ENCODE results near the gene CCDC3.

Gene CCDC3

GRCh38 chr10:12907656-12908055 is 93.9 kb downstream of the CCDC3 start:
- ATAC-seq (no peak), DNase-seq (ENCODE audit: low spot score in 2 of 2) (no peak)
- H3K4me1 Mint-ChIP-seq, result no peaks in the 10 kb centered on the region
- H3K27ac Mint-ChIP-seq, result no peak overlapping the region
- H3K4me3 Mint-ChIP-seq, result no peak overlapping the region
- H3K36me3 Mint-ChIP-seq, result no peaks in the 10 kb centered on the region
- peaks cover 8% of the 10 kb centered on the region for H3K9me3 Mint-ChIP-seq

- no peak overlapping the region for H3K4me3 Mint-ChIP-seq
- no peaks in the 10 kb centered on the region for H3K36me3 Mint-ChIP-seq
- no peak overlapping the region for H3K27ac Mint-ChIP-seq
- ATAC-seq (no peak), DNase-seq (ENCODE audit: low spot score in 2 of 2) (no peak)
- no peaks in the 10 kb centered on the region for H3K9me3 Mint-ChIP-seq
- H3K4me1 Mint-ChIP-seq, result peaks cover 9% of the 10 kb centered on the region
Observed at GRCh38 chr10:12906051-12906541, 95.4 kb downstream of the CCDC3 start.

GRCh38 chr10:12905067-12905466 is 96.4 kb downstream of the CCDC3 start:
- ATAC-seq (no peak), DNase-seq (ENCODE audit: low spot score in 2 of 2) (no peak)
- no peak overlapping the region for H3K27ac Mint-ChIP-seq
- peaks cover 9% of the 10 kb centered on the region for H3K4me1 Mint-ChIP-seq
- H3K36me3 Mint-ChIP-seq, result no peaks in the 10 kb centered on the region
- H3K4me3 Mint-ChIP-seq, result no peak overlapping the region
- H3K9me3 Mint-ChIP-seq, result no peaks in the 10 kb centered on the region

- no peaks in the 10 kb centered on the region for H3K9me3 Mint-ChIP-seq
- H3K27ac Mint-ChIP-seq, result no peak overlapping the region
- H3K4me1 Mint-ChIP-seq, result peaks cover 9% of the 10 kb centered on the region
- no peak for DNase-seq (ENCODE audit: low spot score in 2 of 2)
- H3K4me3 Mint-ChIP-seq, result no peak overlapping the region
- no peak for ATAC-seq
- no peaks in the 10 kb centered on the region for H3K36me3 Mint-ChIP-seq
Observed at GRCh38 chr10:12902851-12903358, 98.6 kb downstream of the CCDC3 start.

GRCh38 chr10:12902135-12902572 is 99.4 kb downstream of the CCDC3 start:
- peak; percentile 50 to 69 for DNase-seq (ENCODE audit: low spot score in 2 of 2)
- Mint-ChIP-seq H3K9me3 (no peaks in the 10 kb centered on the region), H3K27ac (no peak overlapping the region), H3K36me3 (no peaks in the 10 kb centered on the region), H3K4me3 (no peak overlapping the region), H3K4me1 (peaks cover 9% of the 10 kb centered on the region)
- peak; percentile 46 for ATAC-seq

- ATAC-seq (no peak), DNase-seq (ENCODE audit: low spot score in 2 of 2) (no peak)
- peaks cover under 1% of the 10 kb centered on the region for H3K9me3 Mint-ChIP-seq
- H3K36me3 Mint-ChIP-seq, result no peaks in the 10 kb centered on the region
- H3K4me3 Mint-ChIP-seq, result no peak overlapping the region
- H3K4me1 Mint-ChIP-seq, result peaks cover 9% of the 10 kb centered on the region
- no peak overlapping the region for H3K27ac Mint-ChIP-seq
Observed at GRCh38 chr10:12899546-12899945, 102.0 kb downstream of the CCDC3 start.

GRCh38 chr10:12898271-12898670 is 103.2 kb downstream of the CCDC3 start:
- peaks cover 6% of the 10 kb centered on the region for H3K9me3 Mint-ChIP-seq
- H3K4me1 Mint-ChIP-seq, result peaks cover 9% of the 10 kb centered on the region
- ATAC-seq, result no peak
- H3K36me3 Mint-ChIP-seq, result no peaks in the 10 kb centered on the region
- H3K27ac Mint-ChIP-seq, result no peak overlapping the region
- no peak overlapping the region for H3K4me3 Mint-ChIP-seq
- no peak for DNase-seq (ENCODE audit: low spot score in 2 of 2)

- peaks cover 11% of the 10 kb centered on the region for H3K9me3 Mint-ChIP-seq
- H3K4me1 Mint-ChIP-seq, result peaks cover 6% of the 10 kb centered on the region
- no peak overlapping the region for H3K4me3 Mint-ChIP-seq
- DNase-seq (ENCODE audit: low spot score in 2 of 2) (no peak), ATAC-seq (no peak)
- no peaks in the 10 kb centered on the region for H3K36me3 Mint-ChIP-seq
- no peak overlapping the region for H3K27ac Mint-ChIP-seq
Observed at GRCh38 chr10:12897278-12897677, 104.2 kb downstream of the CCDC3 start.

GRCh38 chr10:12896251-12896650 is 105.3 kb downstream of the CCDC3 start:
- H3K4me3 Mint-ChIP-seq, result no peak overlapping the region
- ATAC-seq (no peak), DNase-seq (ENCODE audit: low spot score in 2 of 2) (no peak)

GRCh38 chr10:12892924-12893323 is 108.6 kb downstream of the CCDC3 start:
- H3K4me3 Mint-ChIP-seq, result no peak overlapping the region
- no peaks in the 10 kb centered on the region for H3K4me1 Mint-ChIP-seq
- no peak overlapping the region for H3K27ac Mint-ChIP-seq
- peaks cover 11% of the 10 kb centered on the region for H3K9me3 Mint-ChIP-seq
- DNase-seq (ENCODE audit: low spot score in 2 of 2) (no peak), ATAC-seq (no peak)
- H3K36me3 Mint-ChIP-seq, result no peaks in the 10 kb centered on the region

More at GRCh38 chr10:12896251-12896650, 105.3 kb downstream of the CCDC3 start:
- no peaks in the 10 kb centered on the region for H3K36me3 Mint-ChIP-seq
- H3K27ac Mint-ChIP-seq, result no peak overlapping the region
- no peaks in the 10 kb centered on the region for H3K4me1 Mint-ChIP-seq
- H3K9me3 Mint-ChIP-seq, result peaks cover 11% of the 10 kb centered on the region

GRCh38 chr10:12890958-12891357 is 110.6 kb downstream of the CCDC3 start:
- Mint-ChIP-seq H3K4me1 (no peaks in the 10 kb centered on the region), H3K27ac (no peak overlapping the region), H3K36me3 (no peaks in the 10 kb centered on the region), H3K9me3 (peaks cover 11% of the 10 kb centered on the region), H3K4me3 (no peak overlapping the region)
- DNase-seq (ENCODE audit: low spot score in 2 of 2) (no peak), ATAC-seq (no peak)

GRCh38 chr10:12888470-12888869 is 113.0 kb downstream of the CCDC3 start:
- Mint-ChIP-seq H3K27ac (no peak overlapping the region), H3K4me1 (no peaks in the 10 kb centered on the region), H3K9me3 (peaks cover 10% of the 10 kb centered on the region), H3K4me3 (no peak overlapping the region), H3K36me3 (no peaks in the 10 kb centered on the region)
- ATAC-seq (no peak), DNase-seq (ENCODE audit: low spot score in 2 of 2) (no peak)

GRCh38 chr10:12887780-12888179 is 113.7 kb downstream of the CCDC3 start:
- H3K4me3 Mint-ChIP-seq, result no peak overlapping the region
- H3K9me3 Mint-ChIP-seq, result peaks cover 4% of the 10 kb centered on the region
- no peaks in the 10 kb centered on the region for H3K36me3 Mint-ChIP-seq
- ATAC-seq (no peak), DNase-seq (ENCODE audit: low spot score in 2 of 2) (no peak)
- no peaks in the 10 kb centered on the region for H3K4me1 Mint-ChIP-seq
- H3K27ac Mint-ChIP-seq, result no peak overlapping the region

- DNase-seq (ENCODE audit: low spot score in 2 of 2) (no peak), ATAC-seq (no peak)
- Mint-ChIP-seq H3K27ac (no peak overlapping the region), H3K9me3 (peaks cover 4% of the 10 kb centered on the region), H3K4me1 (no peaks in the 10 kb centered on the region), H3K4me3 (no peak overlapping the region), H3K36me3 (no peaks in the 10 kb centered on the region)
Observed at GRCh38 chr10:12884851-12885250, 116.7 kb downstream of the CCDC3 start.

GRCh38 chr10:12880423-12880822 is 121.1 kb downstream of the CCDC3 start:
- no peak overlapping the region for H3K4me3 Mint-ChIP-seq
- H3K27ac Mint-ChIP-seq, result no peak overlapping the region
- H3K4me1 Mint-ChIP-seq, result no peaks in the 10 kb centered on the region
- no peaks in the 10 kb centered on the region for H3K36me3 Mint-ChIP-seq
- peaks cover 4% of the 10 kb centered on the region for H3K9me3 Mint-ChIP-seq
- DNase-seq (ENCODE audit: low spot score in 2 of 2), result no peak
- no peak for ATAC-seq

GRCh38 chr10:12877150-12877549 is 124.4 kb downstream of the CCDC3 start:
- Mint-ChIP-seq H3K27ac (no peak overlapping the region), H3K9me3 (no peaks in the 10 kb centered on the region), H3K4me3 (no peak overlapping the region), H3K36me3 (no peaks in the 10 kb centered on the region), H3K4me1 (no peaks in the 10 kb centered on the region)
- DNase-seq (ENCODE audit: low spot score in 2 of 2) (no peak), ATAC-seq (no peak)

- Mint-ChIP-seq H3K36me3 (no peaks in the 10 kb centered on the region), H3K4me1 (no peaks in the 10 kb centered on the region), H3K27ac (no peak overlapping the region), H3K4me3 (no peak overlapping the region), H3K9me3 (no peaks in the 10 kb centered on the region)
- ATAC-seq (no peak), DNase-seq (ENCODE audit: low spot score in 2 of 2) (no peak)
Observed at GRCh38 chr10:12876266-12876665, 125.2 kb downstream of the CCDC3 start.

Data from stimulated activated effector memory CD8-positive, alpha-beta T cell treated with anti-CD3 and anti-CD28 coated beads, Interleukin-12 subunit alpha, Interleukin-12 subunit beta, amount 100 ng/mL, for 72 hours (primary cell).